Activated CD4-positive, alpha-beta T cell treated with anti-CD3 and anti-CD28 coated beads for 1 hour (primary cell): ENCODE data around the gene ZNF567.
"Not testable (repeated sequence)": the region's sequence is repeated elsewhere in the genome, so short reads cannot be mapped to it uniquely, and the experiment has no call there.

Experiments
- DNase-seq: peaks from one replicate; pipeline ENCODE4 v3.0.0-alpha.2; 2020

ZNF567 gene

GRCh38 chr19:36687214-36688056, at the start of gene ZNF567:
Gene ZNF567 (plus strand): TSS chr19:36687612. CDS start chr19:36694868, 7,256 bp downstream.
- peak; percentile 97 for DNase-seq

DNA sequence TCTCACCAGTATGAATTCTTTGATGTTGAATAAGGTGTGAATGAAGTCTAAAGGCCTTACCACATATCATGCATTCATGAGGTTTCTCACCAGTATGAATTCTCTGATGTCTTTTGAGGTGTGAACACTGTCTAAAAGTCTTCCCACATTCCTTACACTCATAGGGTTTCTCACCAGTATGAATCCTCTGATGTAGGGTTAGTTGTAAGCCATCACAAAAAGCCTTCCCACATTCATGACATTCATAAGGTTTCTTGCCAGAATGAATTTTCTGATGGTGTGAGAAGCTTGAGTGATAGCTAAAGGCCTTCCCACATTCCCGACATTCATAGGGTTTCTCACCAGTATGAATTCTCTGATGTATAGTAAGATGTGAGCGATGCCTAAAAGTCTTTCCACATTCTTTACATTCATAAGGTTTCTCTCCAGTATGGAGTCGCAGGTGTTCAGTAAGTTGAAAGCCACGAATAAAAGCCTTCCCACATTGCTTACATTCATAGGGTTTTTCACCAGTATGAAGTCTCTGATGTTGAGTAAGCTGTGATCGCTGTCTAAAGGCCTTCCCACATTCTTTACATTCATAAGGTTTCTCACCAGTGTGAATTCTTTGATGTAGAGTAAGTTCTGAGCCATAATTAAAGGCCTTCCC, 48.4 kb upstream of the ZNF567 start:
- no peak for DNase-seq

DNA sequence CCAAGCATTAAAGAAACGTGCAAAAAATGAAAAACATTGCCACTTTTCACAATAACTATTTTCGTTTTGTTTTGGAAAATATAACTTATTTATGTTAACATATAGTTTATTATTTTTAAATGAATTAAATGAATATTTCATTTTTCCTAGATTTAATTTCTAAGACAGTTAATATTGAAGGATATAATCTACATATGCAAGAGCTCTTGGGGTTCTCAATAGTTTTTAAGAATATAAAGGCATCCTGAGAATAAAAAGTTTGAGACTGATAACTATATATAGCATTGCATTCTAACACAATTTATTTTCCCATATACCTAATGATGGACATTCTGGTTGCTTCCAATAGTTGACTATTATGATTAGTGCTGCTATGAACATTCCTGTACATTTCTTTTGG, 40.7 kb upstream of the ZNF567 start:
- DNase-seq, result no peak

DNA sequence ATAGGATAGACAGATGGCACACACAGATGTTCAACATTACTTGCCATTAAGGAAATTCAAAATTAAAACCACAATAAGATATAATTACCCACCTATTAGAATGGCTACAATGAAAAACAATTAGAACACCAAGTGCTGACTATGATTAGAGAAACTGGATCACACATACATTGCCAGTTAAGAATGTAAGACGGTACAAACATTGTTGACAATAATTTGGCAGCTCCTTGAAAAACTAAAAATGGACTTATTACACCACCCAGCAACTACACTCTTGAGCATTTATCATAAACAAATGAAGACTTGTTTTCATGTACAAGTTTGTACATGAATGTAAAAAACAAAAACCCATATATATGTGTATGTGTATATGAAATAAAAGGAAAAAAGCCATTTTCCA, 34.5 kb upstream of the ZNF567 start:
- no peak for DNase-seq

DNA sequence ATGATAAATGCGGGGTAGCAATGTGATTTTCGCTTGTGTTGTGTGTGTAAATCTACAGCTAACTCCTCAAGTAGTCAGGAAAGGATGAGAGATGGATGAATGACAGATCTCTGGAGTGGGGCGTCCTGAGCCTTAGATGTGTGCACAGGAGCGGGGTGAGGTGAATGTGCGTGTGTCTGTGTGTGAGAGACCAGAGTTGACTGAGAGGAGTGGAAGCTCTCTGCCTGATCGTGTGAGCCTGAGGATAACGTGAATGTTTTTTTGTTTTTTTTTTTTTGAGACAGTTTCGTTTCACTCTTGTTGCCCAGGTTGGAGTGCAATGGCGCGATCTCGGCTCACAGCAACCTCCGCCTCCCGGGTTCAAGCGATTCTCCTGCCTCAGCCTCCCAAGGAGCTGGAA, 21.6 kb upstream of the ZNF567 start:
- DNase-seq, result no peak

DNA sequence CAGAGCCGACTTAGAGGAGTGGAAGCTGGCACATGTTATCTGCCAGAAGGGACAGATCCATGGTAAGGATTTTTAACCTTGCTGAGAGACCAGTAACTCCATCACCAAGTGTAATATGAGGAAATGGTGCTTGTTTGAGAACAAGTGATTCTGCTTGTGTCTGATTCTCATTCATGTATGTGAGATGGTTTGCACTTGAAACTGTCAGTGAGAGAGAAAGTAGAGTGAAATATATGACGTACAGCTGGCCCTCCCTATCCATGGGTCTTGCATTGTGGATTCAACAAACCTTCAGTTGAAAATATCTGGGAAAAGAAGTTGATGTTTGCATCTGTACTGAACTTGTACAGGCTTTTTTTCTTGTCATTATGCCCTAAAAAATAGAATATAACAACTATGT, 18.8 kb upstream of the ZNF567 start:
- no peak for DNase-seq

DNA sequence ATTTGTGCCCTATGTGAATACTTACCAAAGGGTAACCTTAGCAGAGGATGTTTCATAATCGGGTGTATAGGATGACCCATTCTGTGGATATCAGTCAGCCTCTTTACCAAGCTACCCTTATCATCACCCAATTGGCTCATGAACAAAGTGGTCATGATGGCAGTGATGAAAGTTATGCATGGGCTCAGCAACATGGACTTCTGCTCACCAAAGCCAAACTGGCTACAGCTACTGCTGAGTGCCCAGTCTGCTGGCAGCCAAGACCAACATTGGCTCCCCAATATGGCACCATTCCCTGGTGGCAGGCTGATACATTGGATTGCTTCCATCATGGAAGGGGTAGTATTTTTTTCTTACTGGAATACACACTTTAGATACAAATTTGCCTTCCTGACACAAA, 15.0 kb upstream of the ZNF567 start:
- no peak for DNase-seq

- DNase-seq, result no peak
These were observed 13.2 kb upstream of the ZNF567 start for GRCh38 chr19:36674201-36674600.

DNA sequence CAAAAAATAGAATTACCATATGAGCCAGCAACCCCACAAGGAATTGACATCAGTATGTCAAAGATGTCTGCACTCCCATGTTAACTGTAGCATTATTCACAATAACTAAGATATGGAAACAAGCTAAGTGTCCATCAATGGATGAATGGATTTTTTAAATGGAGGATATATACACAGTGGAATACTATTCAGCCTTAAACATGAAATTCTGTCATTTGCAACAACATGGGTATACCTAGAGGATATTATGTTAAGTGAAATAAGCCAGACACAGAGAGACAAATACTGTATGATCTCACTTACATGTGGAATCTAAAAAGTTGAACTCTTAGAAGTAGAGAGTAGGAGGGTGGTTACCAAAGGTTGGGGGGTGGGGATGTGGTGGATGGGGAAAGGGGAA, 8.0 kb upstream of the ZNF567 start:
- DNase-seq, result no peak

DNA sequence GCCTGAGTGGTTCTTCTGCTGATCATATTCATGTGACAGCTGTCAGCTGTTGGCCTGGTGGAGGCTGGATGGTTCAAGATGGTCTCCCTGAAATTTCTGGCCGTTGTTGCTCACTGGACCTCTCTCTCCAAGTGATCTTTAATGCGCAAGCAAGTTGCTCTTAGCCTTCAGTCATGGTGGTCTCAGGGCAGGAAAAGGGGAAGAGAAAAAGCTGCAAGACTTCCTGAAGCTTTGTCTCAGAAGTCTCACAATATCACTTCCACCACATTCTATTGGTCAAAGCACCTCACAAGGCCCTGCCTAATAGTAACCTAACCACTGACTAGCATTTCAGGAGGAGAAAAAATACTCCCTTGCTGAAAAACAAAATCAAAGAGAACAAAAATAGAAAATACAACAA, 1.6 kb upstream of the ZNF567 start:
- no peak for DNase-seq

DNA sequence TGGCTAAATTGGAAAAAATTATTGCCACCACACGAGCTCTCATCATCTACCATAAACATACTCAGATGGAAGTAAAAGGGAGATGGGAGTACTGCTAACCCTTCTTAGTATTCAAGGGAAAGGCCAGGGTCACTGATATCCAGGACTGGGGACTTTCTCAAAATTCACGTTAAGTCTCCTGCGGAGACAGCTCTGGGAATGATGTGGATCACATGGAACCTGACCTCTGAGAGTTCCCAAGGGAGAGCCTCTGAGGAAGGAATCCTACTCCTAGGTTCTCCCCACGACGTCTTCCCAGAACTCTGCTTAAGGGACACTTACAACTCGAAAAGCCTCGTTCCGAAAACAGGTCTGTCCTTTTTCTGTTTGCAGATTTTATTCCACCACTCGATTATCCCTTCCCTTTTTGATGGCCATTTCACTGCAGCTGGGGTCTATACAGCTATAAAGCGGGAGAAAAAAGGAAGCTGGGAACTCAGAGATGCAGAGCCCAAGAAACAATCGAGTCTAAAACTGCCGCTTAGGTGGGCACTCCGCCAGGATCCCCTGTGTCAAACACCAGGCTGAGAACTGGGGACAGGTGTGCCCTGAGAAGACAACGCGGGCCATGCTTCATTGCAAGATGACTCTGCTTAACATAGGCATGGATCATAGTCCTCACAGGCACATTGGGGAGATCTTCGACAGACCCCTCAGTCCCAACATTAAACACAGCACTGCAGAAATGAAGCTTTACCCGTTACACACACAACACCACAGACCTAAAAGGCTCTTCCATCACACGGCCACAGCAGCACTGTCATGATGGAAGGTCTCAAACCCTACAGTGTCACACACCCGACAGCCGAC, 823 bp upstream of the ZNF567 start:
- no peak for DNase-seq

DNA sequence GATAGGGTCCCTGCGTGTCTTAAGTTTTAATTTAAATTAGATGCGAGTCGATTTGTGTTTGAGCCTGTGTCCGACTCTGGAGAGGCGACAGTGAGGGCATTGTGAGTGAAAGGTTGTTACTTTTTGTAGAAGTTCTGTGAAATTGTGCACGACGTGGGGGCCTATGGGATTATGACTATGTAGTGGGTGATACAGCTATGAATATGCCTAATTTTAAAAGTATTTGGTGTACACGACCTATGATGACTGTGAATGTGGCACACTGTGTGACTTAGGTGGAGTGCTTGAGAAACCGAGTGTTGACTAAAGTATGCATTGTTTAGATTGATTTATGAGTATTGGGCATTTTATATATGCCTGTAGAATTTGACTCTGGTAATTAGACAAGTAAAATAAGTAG, 646 bp downstream of the ZNF567 start:
- DNase-seq, result no peak

GRCh38 chr19:36707134-36707533, 19.7 kb downstream of the ZNF567 start:
- no peak for DNase-seq

GRCh38 chr19:36709423-36709822, 22.0 kb downstream of the ZNF567 start:
- no peak for DNase-seq

- no peak for DNase-seq
These were observed 32.5 kb downstream of the ZNF567 start for GRCh38 chr19:36719687-36720556.

GRCh38 chr19:36736166-36736565, 48.8 kb downstream of the ZNF567 start:
- not testable (repeated sequence) for DNase-seq

DNA sequence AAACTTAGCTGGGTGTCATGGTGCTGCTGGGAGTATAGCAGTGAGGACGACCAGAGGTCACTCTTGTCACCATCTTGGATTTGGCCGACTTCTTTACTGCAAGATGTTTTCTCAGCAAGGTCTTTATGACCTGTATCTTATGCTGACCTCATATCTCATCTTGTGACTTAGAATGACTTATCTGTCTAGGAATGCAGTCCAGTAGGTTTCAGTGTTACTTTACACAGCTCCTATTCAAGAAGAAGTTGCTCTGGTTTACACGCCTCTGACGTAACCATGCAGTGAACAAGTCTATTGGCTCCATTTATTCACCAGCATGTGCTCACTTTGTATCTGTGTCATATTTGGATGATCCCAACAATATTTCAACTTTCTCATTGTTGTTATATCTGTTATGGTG, 58.5 kb downstream of the ZNF567 start:
- no peak for DNase-seq

DNA sequence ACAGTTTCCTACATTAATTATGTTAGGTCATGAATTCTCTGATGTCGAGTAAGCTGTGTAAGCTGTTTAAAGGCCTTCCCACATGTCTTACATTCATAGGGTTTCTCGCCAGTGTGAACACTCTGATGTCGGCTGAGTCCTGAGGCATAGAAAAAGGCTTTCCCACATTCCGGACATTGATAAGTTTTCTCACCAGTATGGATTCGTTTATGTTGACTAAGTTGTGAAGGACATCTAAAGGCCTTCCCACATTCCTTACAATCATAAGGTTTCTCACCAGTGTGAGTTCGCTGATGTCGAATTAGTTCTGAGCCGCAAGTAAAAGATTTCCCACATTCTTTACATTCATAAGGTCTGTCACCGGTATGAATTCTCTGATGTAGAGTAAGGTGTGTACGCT, 60.3 kb downstream of the ZNF567 start:
- no peak for DNase-seq

- DNase-seq, result no peak
These were observed 61.2 kb downstream of the ZNF567 start for GRCh38 chr19:36748431-36749275.

GRCh38 chr19:36749613-36750012, 62.2 kb downstream of the ZNF567 start:
- not testable (repeated sequence) for DNase-seq

- no peak for DNase-seq
These were observed 62.8 kb downstream of the ZNF567 start for GRCh38 chr19:36750066-36750691.
